ENCODE results near the gene PSMF1. TPM values are rescaled to one million over a fixed set of nuclear protein-coding genes. Genes with fewer than 3 reads are reported as not detected.

Gene PSMF1
- total RNA-seq, 1 experiment from 2014 or later, result 90.8 TPM

DNA sequence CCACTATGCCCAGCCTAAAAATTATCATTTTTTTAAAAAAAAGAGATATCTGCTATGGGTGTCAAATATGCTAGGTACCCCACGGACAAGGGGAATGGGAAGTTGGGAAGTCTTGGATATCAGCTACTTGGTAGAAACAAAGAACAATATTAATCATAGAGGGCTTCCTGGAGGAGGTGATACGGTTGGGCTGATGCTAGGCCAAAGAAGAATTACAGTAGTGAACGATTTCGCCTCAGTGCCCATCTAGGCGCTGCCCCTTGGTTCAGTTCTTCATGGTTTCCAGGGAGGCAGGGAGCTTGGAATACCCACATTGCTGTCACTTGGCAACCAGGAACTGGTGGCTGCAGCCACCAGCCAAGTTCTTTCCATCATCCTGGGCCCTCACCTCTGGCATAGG lies 5.5 kb upstream of the PSMF1 start:
- no peaks in the 10 kb centered on the region for H4K20me1 ChIP-seq (ENCODE audit: control insufficient read depth, insufficient read depth, insufficient read length)
- H2AK5ac ChIP-seq (ENCODE audit: insufficient read length, low read length), result no peak overlapping the region
- H3K9ac ChIP-seq (ENCODE audit: extremely low read depth, insufficient read length, low read length), result no peak overlapping the region
- no peaks in the 10 kb centered on the region for H3K9me3 ChIP-seq (ENCODE audit: control insufficient read depth, low read depth, low read length)
- no peaks in the 10 kb centered on the region for H3K4me1 ChIP-seq (ENCODE audit: insufficient read depth, low read length)
- H4K5ac ChIP-seq (ENCODE audit: insufficient read length, low read depth, low read length), result no peak overlapping the region
- Mint-ChIP-seq H3K4me1 (peaks cover 9 to 10% of the 10 kb centered on the region in 2 experiments; a peak in 3 of 4 replicates), H3K27me3 (ENCODE audit: low read depth) (peaks cover 6% of the 10 kb centered on the region), H3K27ac (no peak overlapping the region), H3K36me3 (ENCODE audit: insufficient read depth in 1 of 3, low read depth in 3 of 3) (no peaks in the 10 kb centered on the region), H3K4me3 (no peak overlapping the region), H3K9me3 (no peaks in the 10 kb centered on the region)
- H3K4me2 ChIP-seq (ENCODE audit: insufficient read depth, insufficient read length, low read length), result no peak overlapping the region
- no peak overlapping the region for H4K8ac ChIP-seq (replicated peaks; ENCODE audit: insufficient read length, low read depth, low read length)
- no peak overlapping the region for H3K56ac ChIP-seq (ENCODE audit: insufficient read length, low read depth, low read length)
- no peaks in the 10 kb centered on the region for H3K79me2 ChIP-seq (ENCODE audit: insufficient read depth, low read length)
- no peak overlapping the region for H2AFZ ChIP-seq (ENCODE audit: low read length)
- no peaks in the 10 kb centered on the region for H3K27me3 ChIP-seq (ENCODE audit: insufficient read depth, low read length)
- TF ChIP-seq, protein P1, sequence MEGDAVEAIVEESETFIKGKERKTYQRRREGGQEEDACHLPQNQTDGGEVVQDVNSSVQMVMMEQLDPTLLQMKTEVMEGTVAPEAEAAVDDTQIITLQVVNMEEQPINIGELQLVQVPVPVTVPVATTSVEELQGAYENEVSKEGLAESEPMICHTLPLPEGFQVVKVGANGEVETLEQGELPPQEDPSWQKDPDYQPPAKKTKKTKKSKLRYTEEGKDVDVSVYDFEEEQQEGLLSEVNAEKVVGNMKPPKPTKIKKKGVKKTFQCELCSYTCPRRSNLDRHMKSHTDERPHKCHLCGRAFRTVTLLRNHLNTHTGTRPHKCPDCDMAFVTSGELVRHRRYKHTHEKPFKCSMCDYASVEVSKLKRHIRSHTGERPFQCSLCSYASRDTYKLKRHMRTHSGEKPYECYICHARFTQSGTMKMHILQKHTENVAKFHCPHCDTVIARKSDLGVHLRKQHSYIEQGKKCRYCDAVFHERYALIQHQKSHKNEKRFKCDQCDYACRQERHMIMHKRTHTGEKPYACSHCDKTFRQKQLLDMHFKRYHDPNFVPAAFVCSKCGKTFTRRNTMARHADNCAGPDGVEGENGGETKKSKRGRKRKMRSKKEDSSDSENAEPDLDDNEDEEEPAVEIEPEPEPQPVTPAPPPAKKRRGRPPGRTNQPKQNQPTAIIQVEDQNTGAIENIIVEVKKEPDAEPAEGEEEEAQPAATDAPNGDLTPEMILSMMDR (conservative IDR thresholded peaks at IDR 0.05), result no peak
- no CpG with 5 or more reads among the region's 5 CpGs for WGBS (ENCODE audit: extremely low coverage, insufficient read length, low lambda C conversion rate)
- H3K18ac ChIP-seq (ENCODE audit: insufficient read length, low read depth, low read length), result no peak overlapping the region
- H3K4ac ChIP-seq (ENCODE audit: low read depth, low read length), result no peak overlapping the region
- H2BK12ac ChIP-seq (ENCODE audit: insufficient read length, low read depth, low read length), result no peak overlapping the region
- H3K27ac ChIP-seq (ENCODE audit: insufficient read length, low read depth, low read length), result no peak overlapping the region
- H3K14ac ChIP-seq (ENCODE audit: insufficient read depth, low read length), result no peak overlapping the region
- H2BK120ac ChIP-seq (ENCODE audit: low read depth, low read length, poor library complexity, severe bottlenecking), result no peak overlapping the region
- no peak overlapping the region for H3K23ac ChIP-seq (ENCODE audit: insufficient read length, low read depth, low read length)
- no peak for DNase-seq
- H3K23me2 ChIP-seq (ENCODE audit: insufficient read length, low read depth, low read length, poor library complexity, severe bottlenecking), result no peaks in the 10 kb centered on the region
- no peak overlapping the region for H2BK5ac ChIP-seq (ENCODE audit: insufficient read length, low read length)
- H2BK20ac ChIP-seq (ENCODE audit: low read depth, low read length, poor library complexity, severe bottlenecking), result no peak overlapping the region
- no peaks in the 10 kb centered on the region for H3K79me1 ChIP-seq (ENCODE audit: insufficient read depth, low read depth, low read length, poor library complexity, severe bottlenecking)
- no peak overlapping the region for H2BK15ac ChIP-seq (ENCODE audit: low read depth, low read length)
- H3T11ph ChIP-seq (ENCODE audit: low read length), result no peak overlapping the region
- H4K91ac ChIP-seq (ENCODE audit: insufficient read length, low read depth, low read length), result no peak overlapping the region
